ENCODE data around the gene CTTNBP2NL.

The CTTNBP2NL gene

DNA sequence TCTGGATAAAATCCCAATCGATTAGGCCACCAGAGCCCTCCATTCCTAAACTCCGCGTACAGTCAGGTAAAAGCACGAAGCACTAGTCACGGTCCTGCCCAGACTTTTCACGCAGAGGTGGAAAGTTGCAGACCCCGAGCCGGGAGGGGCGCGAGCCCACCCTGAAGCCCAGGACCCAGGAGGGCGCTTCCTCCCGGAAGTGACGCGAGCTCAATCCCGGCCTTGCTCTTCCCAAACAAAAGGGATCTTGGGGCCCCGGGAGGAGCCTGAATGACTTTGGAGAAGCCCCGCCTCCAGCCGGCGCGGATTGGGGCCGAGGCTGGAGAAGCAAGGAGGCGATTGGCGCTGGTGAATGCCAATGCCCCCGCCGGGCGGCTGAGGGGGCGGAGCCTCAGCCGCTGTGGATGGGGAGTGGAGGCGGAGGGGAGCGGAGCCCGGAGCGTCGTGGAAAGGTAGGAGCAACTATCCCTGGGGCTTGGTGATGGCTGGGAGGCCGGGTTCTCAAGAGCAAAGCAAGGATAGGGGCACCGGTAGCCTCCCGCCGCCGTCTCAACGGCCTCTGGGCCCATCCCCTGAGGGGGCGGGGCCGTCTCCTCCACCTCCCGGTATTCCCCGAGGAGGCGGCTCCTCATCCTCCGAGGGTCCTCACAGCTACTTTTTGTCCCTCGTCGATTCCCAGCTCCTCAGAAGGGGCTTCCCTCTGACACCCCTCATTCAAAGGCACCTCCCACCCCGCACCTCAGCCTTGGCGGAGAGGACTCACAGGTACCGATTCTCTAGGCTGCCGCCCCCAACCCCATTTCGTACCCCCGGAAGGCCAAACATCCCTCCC, at the start of gene CTTNBP2NL:
Gene CTTNBP2NL (plus strand): TSS at position 394 of the 832 bp plus-strand sequence. CDS start 19,952 bp downstream, outside the sequence.
- FAIRE-seq (peak; percentile 75), DNase-seq (ENCODE audit: low spot score) (peak; percentile 83)

DNA sequence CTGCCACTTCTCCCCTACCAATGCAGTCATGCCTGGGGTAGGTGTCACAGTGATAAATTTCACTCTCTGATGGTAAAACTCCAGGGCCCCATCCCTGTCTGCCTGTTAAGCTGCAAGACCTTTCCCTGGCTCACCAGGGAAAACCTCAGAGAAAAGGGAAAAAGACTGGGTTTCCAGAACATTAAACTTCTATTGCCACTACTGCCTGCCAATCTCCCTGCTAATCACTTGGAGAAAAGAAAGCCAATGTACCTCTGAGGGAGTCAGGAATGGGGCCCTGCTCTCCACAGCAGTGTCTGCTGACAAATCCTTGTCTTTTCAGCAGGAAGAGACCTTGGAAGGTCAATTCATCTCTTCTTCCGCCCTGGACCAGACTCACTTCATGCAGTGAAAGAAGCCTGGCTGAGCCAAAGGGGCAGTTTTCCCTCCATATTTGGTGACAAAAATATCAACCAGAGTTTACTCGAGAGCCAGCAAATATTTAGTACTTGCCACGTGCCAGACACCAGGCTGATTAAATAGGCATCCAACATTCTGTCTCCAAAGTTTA, 49.1 kb upstream of the CTTNBP2NL start:
- FAIRE-seq (no peak), DNase-seq (ENCODE audit: low spot score) (no peak)

GRCh38 chr1:112356765-112357164, 39.2 kb upstream of the CTTNBP2NL start:
- FAIRE-seq, result no peak

DNA sequence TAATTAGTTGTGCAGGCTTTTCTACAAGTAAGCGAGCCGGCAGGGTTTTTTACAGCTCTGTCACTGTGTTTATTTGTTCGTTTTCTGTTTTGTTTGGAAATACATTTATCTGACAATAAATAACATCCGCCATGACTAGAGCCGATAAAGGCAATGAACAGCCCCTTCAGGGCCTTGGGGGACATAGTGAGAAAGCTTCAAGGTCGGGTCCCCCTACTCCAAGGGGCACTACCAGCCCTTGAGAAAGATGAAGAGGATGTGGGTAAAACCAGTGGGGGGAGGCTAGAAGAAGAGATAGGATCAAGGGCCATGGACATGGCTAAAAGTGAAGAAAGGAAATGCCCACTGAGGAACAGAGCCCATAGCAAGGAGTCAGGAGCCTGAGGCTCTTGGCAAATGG, 38.5 kb upstream of the CTTNBP2NL start:
- DNase-seq (ENCODE audit: low spot score), result no peak
- FAIRE-seq, result no peak

More at GRCh38 chr1:112356765-112357164, 39.2 kb upstream of the CTTNBP2NL start:
- DNase-seq (ENCODE audit: low spot score), result no peak

- no peak for FAIRE-seq
- DNase-seq (ENCODE audit: low spot score), result no peak
Observed at GRCh38 chr1:112358061-112358770, 37.8 kb upstream of the CTTNBP2NL start.

DNA sequence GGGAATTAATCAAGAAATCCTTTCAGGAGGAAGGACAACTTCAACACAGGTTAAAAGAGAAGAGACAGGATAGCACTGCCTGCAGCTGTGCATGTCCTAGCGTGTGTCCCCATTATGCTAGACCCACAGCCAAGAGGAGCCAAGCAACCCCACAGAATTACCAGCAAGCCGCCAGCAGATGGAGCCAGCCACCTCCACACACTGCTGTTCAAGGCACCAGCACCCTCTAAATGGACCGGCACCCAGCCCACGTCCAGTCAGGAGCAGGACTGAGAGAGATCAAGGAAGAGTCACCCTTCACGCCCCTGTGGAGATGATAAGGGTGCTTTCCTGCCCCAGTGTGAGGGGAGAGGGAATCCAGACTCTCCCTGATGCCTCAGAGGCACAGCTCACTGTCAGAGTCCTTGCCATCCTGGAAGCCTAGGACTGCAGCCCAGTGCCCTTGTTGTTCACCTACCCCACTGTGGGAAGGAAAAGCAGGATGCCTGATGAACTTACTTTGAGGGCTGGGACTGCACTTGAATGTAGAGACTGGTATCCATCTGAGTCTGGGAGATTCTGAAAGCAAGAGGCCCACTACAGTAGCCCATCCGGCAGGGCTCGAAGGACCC, 37.1 kb upstream of the CTTNBP2NL start:
- DNase-seq (ENCODE audit: low spot score) (no peak), FAIRE-seq (no peak)

GRCh38 chr1:112359961-112360767, 35.9 kb upstream of the CTTNBP2NL start:
- no peak for FAIRE-seq
- DNase-seq (ENCODE audit: low spot score), result no peak

DNA sequence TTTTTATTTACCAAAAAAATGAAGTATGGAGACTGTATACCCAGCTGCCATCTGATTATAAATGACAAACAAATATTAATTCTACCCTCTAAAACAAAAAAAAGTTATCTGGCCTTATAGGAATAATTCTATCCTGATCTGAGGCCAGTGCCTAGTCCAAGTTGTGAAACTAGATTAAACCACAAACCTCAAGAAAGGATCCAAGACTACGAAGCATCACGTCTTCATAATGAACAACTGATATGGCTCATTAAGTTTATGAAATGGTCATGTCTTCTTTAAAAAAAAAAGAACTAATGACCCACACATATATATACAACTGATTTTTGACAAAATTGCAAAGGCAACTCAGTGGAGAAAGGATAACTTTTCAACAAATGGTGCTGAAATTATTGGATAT, 32.4 kb upstream of the CTTNBP2NL start:
- DNase-seq (ENCODE audit: low spot score) (no peak), FAIRE-seq (peak; percentile 51)

GRCh38 chr1:112368198-112368597, 27.8 kb upstream of the CTTNBP2NL start:
- FAIRE-seq (no peak), DNase-seq (ENCODE audit: low spot score) (no peak)

GRCh38 chr1:112369392-112370285, 26.4 kb upstream of the CTTNBP2NL start:
- DNase-seq (ENCODE audit: low spot score) (peak; percentile 65), FAIRE-seq (no peak)

- DNase-seq (ENCODE audit: low spot score) (no peak), FAIRE-seq (no peak)
Observed at GRCh38 chr1:112370996-112371395, 25.0 kb upstream of the CTTNBP2NL start.

DNA sequence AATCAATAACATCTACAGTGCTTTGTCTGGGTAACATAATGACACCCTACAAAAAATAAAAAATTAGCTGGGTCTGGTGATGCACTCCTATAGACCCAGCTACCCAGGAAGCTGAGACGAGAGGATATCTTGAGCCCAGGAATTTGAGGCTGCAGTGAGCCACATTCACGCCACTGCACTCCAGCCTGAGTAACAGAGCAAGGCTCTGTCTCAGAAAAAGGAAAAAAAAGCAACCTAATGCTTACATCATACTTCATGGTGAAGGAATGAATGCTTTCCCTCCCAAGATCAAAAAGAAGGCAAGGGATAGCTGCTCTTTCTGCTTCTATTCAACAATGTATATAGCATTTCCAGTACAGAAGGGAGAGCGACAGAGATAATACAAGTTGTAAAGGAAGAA, 24.2 kb upstream of the CTTNBP2NL start:
- DNase-seq (ENCODE audit: low spot score) (no peak), FAIRE-seq (no peak)

DNA sequence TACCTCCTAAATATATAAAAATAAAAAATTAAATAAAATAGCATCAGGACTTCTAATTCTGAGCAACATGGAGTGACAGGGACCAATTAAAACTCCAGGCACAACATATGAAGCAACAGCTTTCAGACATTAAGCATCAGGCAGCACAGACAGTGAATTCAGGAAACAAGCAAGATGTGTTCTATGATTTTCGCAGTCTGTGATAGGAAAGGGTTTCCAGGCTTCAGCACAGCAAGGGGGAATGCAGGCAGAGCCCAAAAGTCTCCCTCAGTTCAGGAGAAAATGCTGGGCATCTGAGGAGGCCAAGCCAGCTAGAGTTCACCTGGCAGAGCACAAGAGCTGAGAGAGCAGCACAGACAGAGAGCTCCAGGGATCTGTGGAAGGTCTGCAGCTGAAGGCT, 22.2 kb upstream of the CTTNBP2NL start:
- no peak for DNase-seq (ENCODE audit: low spot score)
- no peak for FAIRE-seq

DNA sequence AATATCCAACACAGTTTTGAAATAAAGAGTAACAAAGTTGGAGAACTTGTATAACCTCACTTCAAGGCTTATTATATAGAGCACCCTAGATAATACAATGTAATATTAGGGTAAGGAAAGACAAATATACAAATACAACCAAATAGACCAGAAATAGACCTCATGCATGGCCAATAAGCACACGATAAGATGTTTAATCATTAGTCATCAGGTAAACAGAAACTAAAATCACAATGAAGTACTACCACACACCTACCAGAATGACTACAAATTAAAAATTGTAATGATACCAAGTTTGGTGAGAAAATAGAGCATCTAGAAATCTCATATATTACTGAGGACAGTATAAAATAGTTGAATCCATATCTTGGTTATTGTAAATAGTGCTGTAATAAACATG, 20.3 kb upstream of the CTTNBP2NL start:
- no peak for DNase-seq (ENCODE audit: low spot score)
- FAIRE-seq, result no peak

- no peak for FAIRE-seq
Observed at GRCh38 chr1:112380356-112380755, 15.7 kb upstream of the CTTNBP2NL start.

GRCh38 chr1:112381324-112382076, 14.5 kb upstream of the CTTNBP2NL start:
- no peak for FAIRE-seq
- no peak for DNase-seq (ENCODE audit: low spot score)

More at GRCh38 chr1:112380356-112380755, 15.7 kb upstream of the CTTNBP2NL start:
- no peak for DNase-seq (ENCODE audit: low spot score)

- no peak for FAIRE-seq
- no peak for DNase-seq (ENCODE audit: low spot score)
Observed at GRCh38 chr1:112383759-112384370, 12.1 kb upstream of the CTTNBP2NL start.

GRCh38 chr1:112386024-112386723, 9.8 kb upstream of the CTTNBP2NL start:
- DNase-seq (ENCODE audit: low spot score) (no peak), FAIRE-seq (no peak)
